ENCODE results near the gene PLEKHM1. TPM values are rescaled to one million over a fixed set of nuclear protein-coding genes. Genes with fewer than 3 reads are reported as not detected.

Gene PLEKHM1
- total and polyA plus RNA-seq, 2 donors, result 14.2 to 21.8 TPM

- peak overlapping the region; percentile 76 for H3K27ac ChIP-seq (ENCODE audit: low read depth)
These were observed 59.6 kb downstream of the PLEKHM1 start for GRCh38 chr17:45430738-45431530.

GRCh38 chr17:45430006-45430737 lies 60.3 kb downstream of the PLEKHM1 start:
- no peak for DNase-seq (ENCODE audit: extremely low spot score)
- H3K4me3 ChIP-seq (ENCODE audit: low read depth, low read length), result peak overlapping the region; percentile 47
- WGBS, result 22% methylated on average over 68 of the region's 68 CpGs
- no peaks in the 10 kb centered on the region for H3K4me1 ChIP-seq (ENCODE audit: insufficient read depth)
- H3K27ac ChIP-seq (ENCODE audit: low read depth), result peak overlapping the region; percentile 11
- H3K36me3 ChIP-seq (ENCODE audit: insufficient read depth), result no peaks in the 10 kb centered on the region

More at GRCh38 chr17:45430738-45431530, 59.6 kb downstream of the PLEKHM1 start:
- no peaks in the 10 kb centered on the region for H3K36me3 ChIP-seq (ENCODE audit: insufficient read depth)
- no peak for DNase-seq (ENCODE audit: extremely low spot score)
- 9% methylated on average over 47 of the region's 47 CpGs for WGBS
- H3K4me1 ChIP-seq (ENCODE audit: insufficient read depth), result no peaks in the 10 kb centered on the region
- H3K4me3 ChIP-seq (ENCODE audit: low read depth, low read length), result peak overlapping the region; percentile 47

- no peaks in the 10 kb centered on the region for H3K36me3 ChIP-seq (ENCODE audit: insufficient read depth)
- no peak overlapping the region for H3K27ac ChIP-seq (ENCODE audit: low read depth)
- no peak overlapping the region for H3K4me3 ChIP-seq (ENCODE audit: low read depth, low read length)
- DNase-seq (ENCODE audit: extremely low spot score), result no peak
- WGBS, result 21% methylated on average over 82 of the region's 82 CpGs
- no peaks in the 10 kb centered on the region for H3K4me1 ChIP-seq (ENCODE audit: insufficient read depth)
These were observed 61.0 kb downstream of the PLEKHM1 start for GRCh38 chr17:45429339-45430005.

- no peaks in the 10 kb centered on the region for H3K4me1 ChIP-seq (ENCODE audit: insufficient read depth)
- H3K4me3 ChIP-seq (ENCODE audit: low read depth, low read length), result no peak overlapping the region
- no peak for DNase-seq (ENCODE audit: extremely low spot score)
- no peaks in the 10 kb centered on the region for H3K36me3 ChIP-seq (ENCODE audit: insufficient read depth)
- 25% methylated on average over 15 of the region's 15 CpGs for WGBS
- no peak overlapping the region for H3K27ac ChIP-seq (ENCODE audit: low read depth)
These were observed 61.6 kb downstream of the PLEKHM1 start for GRCh38 chr17:45428931-45429338.

GRCh38 chr17:45428050-45428617 lies 62.4 kb downstream of the PLEKHM1 start:
- Histone ChIP-seq H3K4me3 (ENCODE audit: low read depth, low read length) (no peak overlapping the region), H3K4me1 (ENCODE audit: insufficient read depth) (no peaks in the 10 kb centered on the region), H3K36me3 (ENCODE audit: insufficient read depth) (no peaks in the 10 kb centered on the region), H3K27ac (ENCODE audit: low read depth) (no peak overlapping the region)
- WGBS, result 2% methylated on average over 26 of the region's 26 CpGs
- DNase-seq (ENCODE audit: extremely low spot score), result no peak

- Histone ChIP-seq H3K4me3 (ENCODE audit: low read depth, low read length) (no peak overlapping the region), H3K27ac (ENCODE audit: low read depth) (no peak overlapping the region), H3K4me1 (ENCODE audit: insufficient read depth) (no peaks in the 10 kb centered on the region), H3K36me3 (ENCODE audit: insufficient read depth) (no peaks in the 10 kb centered on the region)
- WGBS, result 72% methylated on average over 11 of the region's 11 CpGs
- DNase-seq (ENCODE audit: extremely low spot score), result no peak
These were observed 63.2 kb downstream of the PLEKHM1 start for GRCh38 chr17:45427181-45427835.

GRCh38 chr17:45426561-45426960 lies 64.0 kb downstream of the PLEKHM1 start:
- Histone ChIP-seq H3K27ac (ENCODE audit: low read depth) (no peak overlapping the region), H3K4me1 (ENCODE audit: insufficient read depth) (no peaks in the 10 kb centered on the region)
- DNase-seq (ENCODE audit: extremely low spot score), result no peak

GRCh38 chr17:45425984-45426413 lies 64.5 kb downstream of the PLEKHM1 start:
- Histone ChIP-seq H3K4me3 (ENCODE audit: low read depth, low read length) (no peak overlapping the region), H3K4me1 (ENCODE audit: insufficient read depth) (no peaks in the 10 kb centered on the region), H3K27ac (ENCODE audit: low read depth) (no peak overlapping the region), H3K36me3 (ENCODE audit: insufficient read depth) (peaks cover 2% of the 10 kb centered on the region)
- 68% methylated on average over 6 of the region's 6 CpGs for WGBS
- no peak for DNase-seq (ENCODE audit: extremely low spot score)

More at GRCh38 chr17:45426561-45426960, 64.0 kb downstream of the PLEKHM1 start:
- WGBS, result 77% methylated on average over 7 of the region's 7 CpGs
- Histone ChIP-seq H3K36me3 (ENCODE audit: insufficient read depth) (no peaks in the 10 kb centered on the region), H3K4me3 (ENCODE audit: low read depth, low read length) (no peak overlapping the region)

GRCh38 chr17:45425125-45425983 lies 65.2 kb downstream of the PLEKHM1 start:
- DNase-seq (ENCODE audit: extremely low spot score), result no peak
- H3K4me3 ChIP-seq (ENCODE audit: low read depth, low read length), result no peak overlapping the region
- WGBS, result 51% methylated on average over 18 of the region's 18 CpGs

GRCh38 chr17:45424769-45425124 lies 65.8 kb downstream of the PLEKHM1 start:
- no peaks in the 10 kb centered on the region for H3K4me1 ChIP-seq (ENCODE audit: insufficient read depth)
- 89% methylated on average over 6 of the region's 6 CpGs for WGBS
- H3K36me3 ChIP-seq (ENCODE audit: insufficient read depth), result peaks cover 2% of the 10 kb centered on the region
- H3K27ac ChIP-seq (ENCODE audit: low read depth), result peak overlapping the region; percentile 26
- no peak overlapping the region for H3K4me3 ChIP-seq (ENCODE audit: low read depth, low read length)
- no peak for DNase-seq (ENCODE audit: extremely low spot score)

More at GRCh38 chr17:45425125-45425983, 65.2 kb downstream of the PLEKHM1 start:
- Histone ChIP-seq H3K27ac (ENCODE audit: low read depth) (peak overlapping the region; percentile 80), H3K36me3 (ENCODE audit: insufficient read depth) (peaks cover 2% of the 10 kb centered on the region), H3K4me1 (ENCODE audit: insufficient read depth) (no peaks in the 10 kb centered on the region)

GRCh38 chr17:45423975-45424335 lies 66.6 kb downstream of the PLEKHM1 start:
- H3K4me3 ChIP-seq (ENCODE audit: low read depth, low read length), result no peak overlapping the region
- H3K27ac ChIP-seq (ENCODE audit: low read depth), result no peak overlapping the region
- 83% methylated on average over 1 of the region's 1 CpG for WGBS
- DNase-seq (ENCODE audit: extremely low spot score), result no peak
- H3K4me1 ChIP-seq (ENCODE audit: insufficient read depth), result no peaks in the 10 kb centered on the region
- peaks cover 2% of the 10 kb centered on the region for H3K36me3 ChIP-seq (ENCODE audit: insufficient read depth)

GRCh38 chr17:45423304-45423974 lies 67.1 kb downstream of the PLEKHM1 start:
- H3K27ac ChIP-seq (ENCODE audit: low read depth), result no peak overlapping the region
- no peak overlapping the region for H3K4me3 ChIP-seq (ENCODE audit: low read depth, low read length)
- peaks cover 2% of the 10 kb centered on the region for H3K36me3 ChIP-seq (ENCODE audit: insufficient read depth)
- DNase-seq (ENCODE audit: extremely low spot score), result no peak
- H3K4me1 ChIP-seq (ENCODE audit: insufficient read depth), result no peaks in the 10 kb centered on the region
- WGBS, result 85% methylated on average over 8 of the region's 8 CpGs

All from urinary bladder (tissue), 4 donors.